ENCODE measurements around the gene EMP2. TPM values are rescaled to one million over a fixed set of nuclear protein-coding genes. Genes with fewer than 3 reads are reported as not detected.
"Not testable (repeated sequence)": the region's sequence is repeated elsewhere in the genome, so short reads cannot be mapped to it uniquely, and the experiment has no call there.

Gene EMP2
- total RNA-seq, 6 donors from 2014 or later: 261 to 1,020 (median 640) TPM

DNA sequence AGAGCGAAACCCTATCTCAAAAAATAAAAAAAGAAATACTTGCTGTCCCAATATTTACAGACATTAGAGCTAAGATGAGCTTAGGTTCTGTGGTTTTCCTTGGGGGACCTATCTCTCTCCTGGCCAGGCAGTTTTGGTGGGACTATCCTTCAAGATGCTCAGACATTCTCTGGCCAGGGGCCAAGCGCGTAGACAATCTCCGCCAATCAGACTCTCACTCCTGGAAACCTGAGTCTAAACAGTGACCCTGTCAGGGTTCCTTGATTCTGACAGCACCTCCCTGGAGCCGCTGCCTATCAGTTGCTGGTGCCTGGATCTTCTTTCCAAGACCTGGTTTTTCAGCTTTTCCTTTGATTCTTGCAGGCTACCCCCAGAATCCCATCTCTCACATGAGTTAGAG, 45.6 kb downstream of the EMP2 start:
- Histone ChIP-seq H3K27me3 (no peaks in the 10 kb centered on the region), H3K9me3 (no peaks in the 10 kb centered on the region), H3K36me3 (peaks cover 36 to 100% (median 82%) of the 10 kb centered on the region in 4 donors), H3K4me3 (no peak overlapping the region), H3K4me1 (no peaks in the 10 kb centered on the region), H3K27ac (no peak overlapping the region)
- WGBS, 2 donors: 95 to 96% methylated on average over 5 of the region's 5 CpGs
- DNase-seq: no peak
- ATAC-seq (ENCODE audit: low FRiP score in 2 of 2): no peak
- TF ChIP-seq POLR2AphosphoS5 (IDR thresholded peaks at IDR 0.05) (no peak), EP300 (IDR thresholded peaks at IDR 0.05) (no peak), POLR2A (IDR thresholded peaks at IDR 0.05) (no peak), CTCF (IDR thresholded peaks at IDR 0.05) (no peak)

DNA sequence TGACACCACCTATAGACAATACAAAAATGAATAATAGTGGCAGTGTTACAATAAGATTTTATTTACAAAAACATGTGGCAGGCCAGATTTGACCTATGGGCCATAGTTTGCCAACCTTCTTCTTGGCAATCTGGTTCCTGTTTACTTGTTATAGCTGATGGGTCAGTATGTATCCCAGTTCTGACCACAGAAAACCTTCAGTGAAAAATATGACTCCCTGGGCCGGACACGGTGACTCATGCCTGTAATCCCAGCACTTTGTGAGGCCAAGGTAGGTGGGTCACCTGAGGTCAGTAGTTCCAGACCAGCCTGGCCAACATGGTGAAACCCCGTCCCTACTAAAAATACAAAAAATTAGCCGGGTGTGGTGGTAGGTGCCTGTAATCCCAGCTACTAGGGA, 46.8 kb downstream of the EMP2 start:
- H3K4me3 ChIP-seq; H3K27ac ChIP-seq; H3K9me3 ChIP-seq; DNase-seq; H3K27me3 ChIP-seq; ATAC-seq (ENCODE audit: low FRiP score in 2 of 2); H3K4me1 ChIP-seq: not testable (repeated sequence)
- peaks cover 36 to 100% (median 73%) of the 10 kb centered on the region in 4 donors for H3K36me3 ChIP-seq
- WGBS, 2 donors: 66 to 72% methylated on average over 4 of the region's 4 CpGs

DNA sequence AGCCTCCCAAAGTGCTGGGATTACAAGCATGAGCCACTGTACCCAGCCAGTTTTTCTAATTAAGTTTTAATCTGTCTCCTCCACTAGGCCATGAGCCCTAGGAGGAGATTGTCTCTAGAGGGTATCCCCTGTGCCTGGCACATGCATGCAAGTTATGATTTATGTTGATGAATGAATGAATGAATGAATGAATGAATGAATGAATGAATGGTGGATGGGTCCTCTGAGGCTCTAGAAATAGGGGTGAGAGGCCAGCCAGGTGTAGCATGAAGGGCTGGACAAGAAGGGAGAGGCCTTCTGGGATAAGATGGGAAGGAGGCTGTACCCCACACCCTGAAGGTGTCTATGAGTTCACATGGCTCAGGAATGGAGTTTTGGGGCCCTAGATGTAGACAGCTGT, 48.8 kb downstream of the EMP2 start:
- TF ChIP-seq POLR2A (IDR thresholded peaks at IDR 0.05) (no peak), CTCF (IDR thresholded peaks at IDR 0.05) (no peak), POLR2AphosphoS5 (IDR thresholded peaks at IDR 0.05) (no peak), EP300 (IDR thresholded peaks at IDR 0.05) (no peak)
- ATAC-seq (ENCODE audit: low FRiP score in 2 of 2) (peak in 1 of 2 donors; percentile 34), DNase-seq (no peak)
- Histone ChIP-seq H3K4me3 (no peak overlapping the region), H3K27me3 (no peaks in the 10 kb centered on the region), H3K4me1 (no peaks in the 10 kb centered on the region), H3K9me3 (no peaks in the 10 kb centered on the region), H3K36me3 (peaks cover 21 to 98% (median 67%) of the 10 kb centered on the region in 4 donors), H3K27ac (no peak overlapping the region)

DNA sequence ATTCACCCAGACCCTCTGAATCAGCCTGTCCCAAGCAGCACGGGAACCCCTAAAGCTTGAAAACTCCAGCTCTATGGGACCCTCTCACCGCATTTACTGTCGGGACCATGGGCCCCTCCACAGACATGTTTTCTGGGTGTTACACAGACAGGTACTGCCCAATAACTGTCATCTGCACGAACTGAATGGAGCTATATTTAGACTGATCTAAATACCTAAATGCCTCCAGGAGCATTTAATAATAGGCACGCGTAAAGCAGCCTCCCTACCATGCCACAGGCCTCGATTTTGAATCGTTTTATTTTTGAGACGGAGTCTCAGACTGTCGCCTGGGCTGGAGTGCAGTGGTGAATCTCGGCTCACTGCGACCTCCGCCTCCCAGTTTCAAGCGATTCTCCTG, 49.7 kb downstream of the EMP2 start:
- Histone ChIP-seq H3K27ac (no peak overlapping the region), H3K36me3 (peaks cover 15 to 98% (median 62%) of the 10 kb centered on the region in 4 donors), H3K4me3 (no peak overlapping the region), H3K9me3 (no peaks in the 10 kb centered on the region), H3K4me1 (no peaks in the 10 kb centered on the region), H3K27me3 (no peaks in the 10 kb centered on the region)
- ATAC-seq (ENCODE audit: low FRiP score in 2 of 2): no peak
- DNase-seq: no peak
- WGBS, 2 donors: 88 to 95% methylated on average over 14 of the region's 14 CpGs
- no peak for TF ChIP-seq POLR2A (IDR thresholded peaks at IDR 0.05)
- TF ChIP-seq EP300 (IDR thresholded peaks at IDR 0.05): no peak
- TF ChIP-seq CTCF (IDR thresholded peaks at IDR 0.05): no peak
- no peak for TF ChIP-seq POLR2AphosphoS5 (IDR thresholded peaks at IDR 0.05)

DNA sequence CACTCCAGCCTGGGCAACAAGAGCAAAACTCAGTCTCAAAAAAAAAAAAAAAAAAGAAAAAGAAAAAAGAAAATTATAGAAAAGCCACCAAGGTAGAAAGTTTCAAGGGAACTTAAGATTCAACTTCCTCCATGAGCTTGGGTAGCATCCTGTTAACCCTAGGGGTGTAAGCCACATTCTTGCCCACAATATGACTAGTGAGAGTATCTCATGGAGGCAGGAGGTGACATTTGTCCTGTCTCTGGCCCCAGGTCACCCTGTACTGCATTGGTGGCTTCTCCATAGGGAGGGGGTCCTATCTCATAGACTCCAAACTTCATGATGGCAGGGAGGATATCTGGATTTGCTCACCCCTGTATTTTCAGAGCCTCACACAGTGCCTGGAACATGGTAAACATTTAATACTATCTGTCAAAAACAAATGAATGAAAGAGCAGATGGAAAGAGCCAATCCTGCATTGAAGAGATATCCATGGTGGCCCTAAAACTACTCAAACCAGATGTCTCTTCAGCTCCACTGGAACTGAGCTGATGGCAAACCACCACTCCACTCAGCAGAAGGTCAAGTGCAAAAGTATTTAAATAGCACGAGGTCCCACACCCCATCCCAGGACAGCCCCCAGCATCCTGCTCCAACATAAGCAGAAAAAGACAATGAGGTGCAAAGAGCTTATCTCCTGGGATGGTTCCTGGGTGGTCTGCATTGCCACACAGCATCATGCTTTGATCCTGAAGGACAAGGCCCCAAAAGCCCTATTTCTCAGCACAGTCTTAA, 50.3 kb downstream of the EMP2 start:
- DNase-seq: no peak
- no peaks in the 10 kb centered on the region for H3K4me1 ChIP-seq
- peaks cover 15 to 98% (median 59%) of the 10 kb centered on the region in 4 donors for H3K36me3 ChIP-seq
- TF ChIP-seq CTCF (IDR thresholded peaks at IDR 0.05): no peak
- H3K27ac ChIP-seq: no peak overlapping the region
- ATAC-seq (ENCODE audit: low FRiP score in 2 of 2): no peak
- no peaks in the 10 kb centered on the region for H3K27me3 ChIP-seq
- WGBS, 2 donors: 38 to 40% methylated on average over 1 of the region's 1 CpG
- H3K9me3 ChIP-seq: no peaks in the 10 kb centered on the region
- H3K4me3 ChIP-seq: no peak overlapping the region
